IMR-90 (cell line): ENCODE data around the gene MID1. TPM values are rescaled to one million over a fixed set of nuclear protein-coding genes. Genes with fewer than 3 reads are reported as not detected.

Source experiments
- ATAC-seq: fragments of 200-7000 bp; cut with Tn5 transposase; 2 replicates; pipeline ENCODE4 v1.9.1; 2020; ENCODE audit warnings: low read depth, mild to moderate bottlenecking, moderate library complexity
- BruUV-seq: library from RNA; stranded (reverse); fragments of 400-500 nt; replicated peaks from 2 replicates; lab custom pipeline; 2021; lab: Mats Ljungman, UMichigan
- CTCF ChIA-PET: fragments of 300-600 bp; formaldehyde crosslinking; extraction: SDS; loops from one replicate; lab custom pipeline; 2021; ENCODE audit warnings: antibody characterized with exemption; lab: Yijun Ruan, JAX
- POLR2A ChIA-PET: fragments of 300-600 bp; sonication (Branson Sonifier 250); formaldehyde crosslinking; loops from one replicate; lab custom pipeline; 2022; ENCODE audit warnings: antibody characterized with exemption; ENCODE audit not compliant: unreplicated experiment; lab: Charles Lee
- DNase-seq: peaks from one replicate; pipeline ENCODE4 v3.0.0; 2013
- H2AFZ ChIP-seq: replicated peaks from 2 replicates; pipeline ENCODE3; 2013; ENCODE audit warnings: low read length, mild to moderate bottlenecking; ENCODE audit not compliant: poor library complexity
- H2AK5ac ChIP-seq: 2 replicates; pipeline ENCODE4 v1.6.1; 2013; ENCODE audit warnings: low read depth, low read length, inconsistent platforms
- H2AK9ac ChIP-seq: replicated peaks from 2 replicates; pipeline ENCODE3; 2013; ENCODE audit warnings: mild to moderate bottlenecking, low read depth, low read length, moderate library complexity; ENCODE audit not compliant: poor library complexity
- H2BK120ac ChIP-seq: 2 replicates; pipeline ENCODE4 v1.6.1; 2013; ENCODE audit warnings: low read depth, low read length, inconsistent platforms
- H2BK15ac ChIP-seq: 3 replicates; pipeline ENCODE4 v1.6.1; 2013; ENCODE audit warnings: low read depth, low read length, inconsistent platforms
- H2BK20ac ChIP-seq: 2 replicates; pipeline ENCODE4 v1.6.1; 2013; ENCODE audit warnings: low read depth, mild to moderate bottlenecking, inconsistent platforms, low read length, moderate library complexity
- H2BK5ac ChIP-seq: 2 replicates; pipeline ENCODE4 v1.6.1; 2013; ENCODE audit warnings: mild to moderate bottlenecking, low read depth, low read length, inconsistent platforms; ENCODE audit not compliant: poor library complexity, severe bottlenecking
- H3K14ac ChIP-seq: replicated peaks from 2 replicates; pipeline ENCODE4 v1.6.1; 2013; ENCODE audit warnings: low read depth, low read length, inconsistent platforms
- H3K18ac ChIP-seq: 2 replicates; pipeline ENCODE4 v1.6.1; 2013; ENCODE audit warnings: low read depth, low read length, control low read depth
- H3K23ac ChIP-seq: 2 replicates; pipeline ENCODE4 v1.6.1; 2013; ENCODE audit warnings: low read depth, low read length, inconsistent platforms
- H3K27ac ChIP-seq: 2 replicates; pipeline ENCODE4 v1.5.1; 2013; ENCODE audit warnings: mild to moderate bottlenecking, control low read depth, low read length; ENCODE audit not compliant: insufficient read depth
- H3K27me3 ChIP-seq: 2 replicates; pipeline ENCODE4 v1.6.1; 2013; ENCODE audit warnings: low read length; ENCODE audit not compliant: control insufficient read depth, insufficient read depth
- H3K36me3 ChIP-seq: 2 replicates; pipeline ENCODE4 v1.6.1; 2013; ENCODE audit warnings: low read length, mixed read lengths; ENCODE audit not compliant: control insufficient read depth, insufficient read depth
- H3K4ac ChIP-seq: 2 replicates; pipeline ENCODE4 v1.6.1; 2013; ENCODE audit warnings: low read depth, low read length, inconsistent platforms
- H3K4me1 ChIP-seq: 2 replicates; pipeline ENCODE4 v1.6.1; 2013; ENCODE audit warnings: low read length, mixed read lengths; ENCODE audit not compliant: control insufficient read depth, insufficient read depth
- H3K4me2 ChIP-seq: 2 replicates; pipeline ENCODE4 v1.6.1; 2013; ENCODE audit warnings: low read depth, mild to moderate bottlenecking, control low read depth, low read length, moderate library complexity
- H3K4me3 ChIP-seq: 2 replicates; pipeline ENCODE4 v1.5.1; 2013; ENCODE audit warnings: low read depth, mild to moderate bottlenecking, control low read depth, low read length, moderate library complexity; ENCODE audit not compliant: insufficient read depth
- H3K56ac ChIP-seq: 2 replicates; pipeline ENCODE4 v1.6.1; 2013; ENCODE audit warnings: low read length, inconsistent platforms; ENCODE audit not compliant: insufficient read depth; ENCODE audit errors: extremely low read depth
- H3K79me1 ChIP-seq, 2 experiments: 2 replicates each; pipeline ENCODE4 v1.6.1; 2013; ENCODE audit warnings: low read length in 2 of 2, inconsistent platforms in 1 of 2, low read depth in 1 of 2
- H3K9ac ChIP-seq: 2 replicates; pipeline ENCODE4 v1.6.1; 2013; ENCODE audit warnings: low read depth, low read length, control low read depth
- H3K9me1 ChIP-seq: 2 replicates; pipeline ENCODE4 v1.6.1; 2013; ENCODE audit warnings: low read length, inconsistent platforms; ENCODE audit not compliant: insufficient read depth
- H3K9me3 ChIP-seq: 2 replicates; pipeline ENCODE4 v1.6.1; 2013; ENCODE audit warnings: low read length; ENCODE audit not compliant: control insufficient read depth, insufficient read depth
- H4K20me1 ChIP-seq: 2 replicates; pipeline ENCODE4 v1.6.1; 2013; ENCODE audit warnings: low read length, inconsistent platforms; ENCODE audit not compliant: insufficient read depth
- H4K5ac ChIP-seq: 2 replicates; pipeline ENCODE4 v1.6.1; 2013; ENCODE audit warnings: mild to moderate bottlenecking, low read depth, low read length, control low read depth
- H4K8ac ChIP-seq, 2 experiments: 2 replicates each; pipeline ENCODE4 v1.6.1; 2013; ENCODE audit warnings: low read depth in 2 of 2, low read length in 2 of 2, control low read depth in 1 of 2, inconsistent platforms in 1 of 2
- H4K91ac ChIP-seq: 2 replicates; pipeline ENCODE4 v1.6.1; 2013; ENCODE audit warnings: low read depth, low read length, inconsistent platforms; ENCODE audit not compliant: insufficient read depth
- ELK1 ChIP-seq: fragments of 150-350 bp; IDR thresholded peaks from 2 replicates; pipeline ENCODE4 v1.6.1; 2016; ENCODE audit warnings: low read depth, mild to moderate bottlenecking, low read length, moderate library complexity, borderline replicate concordance
- WGBS, 2 experiments: methylation state at CpG; one replicate each; pipeline versions ENCODE4 v1.1.5 to v1.1.7; 2013; ENCODE audit warnings: missing lambda C conversion rate in 2 of 2; ENCODE audit not compliant: insufficient read length in 1 of 2; ENCODE audit errors: extremely low coverage in 2 of 2; 5-methylcytosine and 5-hydroxymethylcytosine counted together
- dilution Hi-C: fragments of 300-500 bp; cut with HindIII; formaldehyde crosslinking; loops from one replicate; pipeline ENCODE4 v1.14.3; 2018; ENCODE audit warnings: low sequenced_read_pairs; ENCODE audit not compliant: unreplicated experiment
- in situ Hi-C: fragments of 300-500 bp; cut with MboI; formaldehyde crosslinking; loops from 3 replicates; pipeline ENCODE4 v1.14.3; 2019; ENCODE audit warnings: low sequenced_read_pairs, inconsistent platforms, mixed read lengths
- intact Hi-C: fragments of 100-400 bp; cut with micrococcal nuclease; formaldehyde crosslinking; loops from 2 replicates; pipeline ENCODE4 v1.10.0; 2022
- polyA plus RNA-seq, 3 experiments: library from polyadenylated mRNA; depleted of rRNA; stranded (reverse); fragments of >200 nt; gene quantifications; 2 replicates each; pipeline ENCODE4 v1.2.3, GENCODE V29; 2012; ENCODE audit warnings: low replicate concordance in 1 of 3
- total RNA-seq: library from RNA; depleted of rRNA; stranded (reverse); fragments of >200 nt; gene quantifications from 2 replicates; pipeline ENCODE4 v1.2.3, GENCODE V29; 2012

The MID1 gene
- total and polyA plus RNA-seq, 2 of the 4 experiments (the other 2 are of a cell fraction) = 37.2 to 106 TPM

DNA sequence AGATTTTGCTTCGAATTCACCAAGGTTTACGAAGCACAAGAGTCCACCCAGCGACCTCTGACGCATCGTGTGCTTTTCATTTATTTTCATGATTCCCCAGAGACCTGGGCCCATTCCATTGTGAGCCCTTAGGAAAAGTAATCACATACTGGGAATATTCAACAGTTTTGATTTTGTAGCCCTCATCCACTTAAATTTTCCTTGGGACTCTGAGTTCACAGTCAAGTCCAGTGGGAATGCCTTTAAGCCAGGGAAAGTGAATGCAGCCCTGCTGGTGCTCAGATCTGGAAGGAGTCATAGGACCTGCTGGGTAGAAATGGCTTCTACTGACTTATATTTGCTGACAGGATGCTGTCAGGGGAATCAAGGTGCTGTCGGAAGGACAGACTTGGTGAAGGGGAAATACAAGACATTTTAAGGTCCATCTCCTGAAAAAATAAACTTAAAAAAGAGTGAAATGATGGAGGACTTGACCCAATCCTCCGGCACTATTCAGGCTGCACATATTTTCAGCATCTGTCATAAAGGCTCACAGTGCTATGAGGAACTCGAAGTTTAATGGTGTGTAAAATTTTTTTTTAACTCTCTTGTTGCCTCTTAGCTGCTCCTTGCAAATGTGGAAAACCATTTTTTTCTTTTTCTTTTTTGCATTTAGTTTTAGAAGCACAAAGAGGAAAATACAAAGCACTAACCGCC, 204.9 kb downstream of the MID1 start:
- Histone ChIP-seq H3K56ac (no peak overlapping the region), H3K36me3 (no peaks in the 10 kb centered on the region), H3K79me1 (no peaks in the 10 kb centered on the region), H2BK120ac (peak overlapping the region; percentile 33; the same call in 1 of the 2 replicates), H4K91ac (0 out of 2 replicates have a peak overlapping the region, but pooled peaks have one; percentile 40), H3K27me3 (no peaks in the 10 kb centered on the region), H2BK20ac (peak overlapping the region; percentile 32; the same call in 1 of the 2 replicates), H2BK5ac (peak overlapping the region; percentile 16), H3K4me1 (peaks cover 7% of the 10 kb centered on the region), H3K18ac (peak overlapping the region; percentile 74; the same call in 1 of the 2 replicates), H2AFZ (peak overlapping the region; percentile 45), H4K20me1 (no peaks in the 10 kb centered on the region), H2AK5ac (no peak overlapping the region), H3K23ac (no peak overlapping the region), H4K8ac (0 out of 4 replicates have a peak overlapping the region, but pooled peaks of 1 of the 2 experiments have one; percentile 6), H2BK15ac (peak overlapping the region; percentile 18; the same call in 1 of the 3 replicates), H4K5ac (peak overlapping the region; percentile 75), H3K9ac (no peak overlapping the region), H3K14ac (no peak overlapping the region), H3K4me3 (no peak overlapping the region), H3K4ac (peak overlapping the region; percentile 17), H3K27ac (peak overlapping the region; percentile 79; the same call in 1 of the 2 replicates), H3K9me3 (no peaks in the 10 kb centered on the region), H3K4me2 (peak overlapping the region; percentile 68), H3K9me1 (no peaks in the 10 kb centered on the region), H2AK9ac (no peak overlapping the region)
- peak; percentile 89 for ATAC-seq
- no TSS peak for BruUV-seq
- DNase-seq = peak; percentile 51
- in situ Hi-C loops (no loop called here), intact Hi-C loops (no loop called here), dilution Hi-C loops (no loop called here)
- no peak for TF ChIP-seq ELK1
- WGBS, 2 experiments = 72% methylated on average over 6 of the region's 9 CpGs; no CpG with 5 or more reads in 1 of the 2 experiments
- ChIA-PET CTCF (interaction anchor here (0.5 kb wide), 1 partner anchor 368 kb away, joined by 5 read pairs; no protein-coding TSS in a partner anchor), POLR2A (no interaction called here)
